ENCODE data around the gene ARX. TPM values are rescaled to one million over a fixed set of nuclear protein-coding genes. Genes with fewer than 3 reads are reported as not detected.

Gene ARX
- 12.1 and 12.4 TPM in 2 replicates for total RNA-seq (ENCODE audit: low replicate concordance)
- long read RNA-seq = 0 reads

- peak within 1 kb of the TSS; percentile 76 for H3K4me3 Mint-ChIP-seq
- H3K27me3 Mint-ChIP-seq = peaks cover 93% of the 10 kb centered on the region
- H3K36me3 Mint-ChIP-seq = no peaks in the 10 kb centered on the region
- no peak for DNase-seq (ENCODE audit: extremely low spot score, unreplicated experiment)
- H3K27ac Mint-ChIP-seq = peak within 1 kb of the TSS; percentile 34
- no peaks in the 10 kb centered on the region for H3K9me3 Mint-ChIP-seq
- H3K4me1 Mint-ChIP-seq (ENCODE audit: unreplicated experiment) = peaks cover 20% of the 10 kb centered on the region
- no peak for TF ChIP-seq CTCF (conservative IDR thresholded peaks at IDR 0.05)
Measured at GRCh38 chrX:25015486-25016360, at the start of gene ARX. Gene ARX (minus strand): TSS chrX:25015965. CDS start chrX:25015737, 228 bp downstream.

GRCh38 chrX:25059273-25059672 lies 43.5 kb upstream of the ARX start:
- no peaks in the 10 kb centered on the region for H3K4me1 Mint-ChIP-seq (ENCODE audit: unreplicated experiment)
- H3K9me3 Mint-ChIP-seq = no peaks in the 10 kb centered on the region
- no peak for TF ChIP-seq CTCF (conservative IDR thresholded peaks at IDR 0.05)
- no peaks in the 10 kb centered on the region for H3K27me3 Mint-ChIP-seq
- no peaks in the 10 kb centered on the region for H3K36me3 Mint-ChIP-seq
- no peak overlapping the region for H3K27ac Mint-ChIP-seq
- DNase-seq (ENCODE audit: extremely low spot score, unreplicated experiment) = no peak
- H3K4me3 Mint-ChIP-seq = no peak overlapping the region

GRCh38 chrX:25052798-25053534 lies 37.2 kb upstream of the ARX start:
- no peaks in the 10 kb centered on the region for H3K9me3 Mint-ChIP-seq
- no peaks in the 10 kb centered on the region for H3K36me3 Mint-ChIP-seq
- no peak for TF ChIP-seq CTCF (conservative IDR thresholded peaks at IDR 0.05)
- H3K4me3 Mint-ChIP-seq = no peak overlapping the region
- H3K4me1 Mint-ChIP-seq (ENCODE audit: unreplicated experiment) = peaks cover 10% of the 10 kb centered on the region
- no peak overlapping the region for H3K27ac Mint-ChIP-seq
- no peak for DNase-seq (ENCODE audit: extremely low spot score, unreplicated experiment)
- peaks cover 9% of the 10 kb centered on the region for H3K27me3 Mint-ChIP-seq

GRCh38 chrX:25049971-25050370 lies 34.2 kb upstream of the ARX start:
- Mint-ChIP-seq H3K4me1 (ENCODE audit: unreplicated experiment) (peaks cover 10% of the 10 kb centered on the region), H3K27me3 (peaks cover 12% of the 10 kb centered on the region), H3K27ac (no peak overlapping the region), H3K9me3 (no peaks in the 10 kb centered on the region), H3K4me3 (no peak overlapping the region), H3K36me3 (no peaks in the 10 kb centered on the region)
- TF ChIP-seq CTCF (conservative IDR thresholded peaks at IDR 0.05) = no peak
- no peak for DNase-seq (ENCODE audit: extremely low spot score, unreplicated experiment)

GRCh38 chrX:25049357-25049756 lies 33.6 kb upstream of the ARX start:
- DNase-seq (ENCODE audit: extremely low spot score, unreplicated experiment) = no peak
- peaks cover 12% of the 10 kb centered on the region for H3K27me3 Mint-ChIP-seq
- H3K27ac Mint-ChIP-seq = no peak overlapping the region

More at GRCh38 chrX:25049357-25049756, 33.6 kb upstream of the ARX start:
- no peaks in the 10 kb centered on the region for H3K9me3 Mint-ChIP-seq
- H3K4me3 Mint-ChIP-seq = no peak overlapping the region
- no peaks in the 10 kb centered on the region for H3K36me3 Mint-ChIP-seq
- H3K4me1 Mint-ChIP-seq (ENCODE audit: unreplicated experiment) = peaks cover 10% of the 10 kb centered on the region
- TF ChIP-seq CTCF (conservative IDR thresholded peaks at IDR 0.05) = no peak

Measured in type B pancreatic cell (in vitro differentiated cells).